ENCODE results near the gene SPZ1.
"Not testable (repeated sequence)": the region's sequence is repeated elsewhere in the genome, so short reads cannot be mapped to it uniquely, and the experiment has no call there.

The SPZ1 gene

DNA sequence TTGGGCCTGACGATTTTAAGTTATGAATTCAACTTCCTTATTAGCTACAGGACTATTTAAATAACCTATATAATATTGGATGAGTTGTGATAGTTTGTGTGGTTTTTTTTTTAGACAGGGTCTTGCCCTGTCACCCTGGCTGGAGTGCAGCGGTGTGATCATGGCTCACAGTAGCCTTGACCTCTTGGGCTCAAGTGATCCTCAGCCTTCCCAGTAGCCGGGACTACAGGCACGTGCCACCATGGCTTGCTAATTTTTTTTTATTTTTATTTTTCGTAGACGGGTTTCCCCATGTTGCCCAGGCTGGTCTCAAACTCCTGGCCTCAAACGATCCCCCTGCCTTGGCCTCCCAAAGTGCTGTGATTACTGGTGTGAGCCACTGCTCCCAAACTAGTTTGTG lies 17.6 kb downstream of the SPZ1 start:
- TF ChIP-seq, protein P1, sequence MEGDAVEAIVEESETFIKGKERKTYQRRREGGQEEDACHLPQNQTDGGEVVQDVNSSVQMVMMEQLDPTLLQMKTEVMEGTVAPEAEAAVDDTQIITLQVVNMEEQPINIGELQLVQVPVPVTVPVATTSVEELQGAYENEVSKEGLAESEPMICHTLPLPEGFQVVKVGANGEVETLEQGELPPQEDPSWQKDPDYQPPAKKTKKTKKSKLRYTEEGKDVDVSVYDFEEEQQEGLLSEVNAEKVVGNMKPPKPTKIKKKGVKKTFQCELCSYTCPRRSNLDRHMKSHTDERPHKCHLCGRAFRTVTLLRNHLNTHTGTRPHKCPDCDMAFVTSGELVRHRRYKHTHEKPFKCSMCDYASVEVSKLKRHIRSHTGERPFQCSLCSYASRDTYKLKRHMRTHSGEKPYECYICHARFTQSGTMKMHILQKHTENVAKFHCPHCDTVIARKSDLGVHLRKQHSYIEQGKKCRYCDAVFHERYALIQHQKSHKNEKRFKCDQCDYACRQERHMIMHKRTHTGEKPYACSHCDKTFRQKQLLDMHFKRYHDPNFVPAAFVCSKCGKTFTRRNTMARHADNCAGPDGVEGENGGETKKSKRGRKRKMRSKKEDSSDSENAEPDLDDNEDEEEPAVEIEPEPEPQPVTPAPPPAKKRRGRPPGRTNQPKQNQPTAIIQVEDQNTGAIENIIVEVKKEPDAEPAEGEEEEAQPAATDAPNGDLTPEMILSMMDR (conservative IDR thresholded peaks at IDR 0.05; ENCODE audit: low read depth, low read length), result no peak
- no peak for DNase-seq (ENCODE audit: low read depth)
- H3K4me3 ChIP-seq (ENCODE audit: low read depth, low read length), result no peak overlapping the region

DNA sequence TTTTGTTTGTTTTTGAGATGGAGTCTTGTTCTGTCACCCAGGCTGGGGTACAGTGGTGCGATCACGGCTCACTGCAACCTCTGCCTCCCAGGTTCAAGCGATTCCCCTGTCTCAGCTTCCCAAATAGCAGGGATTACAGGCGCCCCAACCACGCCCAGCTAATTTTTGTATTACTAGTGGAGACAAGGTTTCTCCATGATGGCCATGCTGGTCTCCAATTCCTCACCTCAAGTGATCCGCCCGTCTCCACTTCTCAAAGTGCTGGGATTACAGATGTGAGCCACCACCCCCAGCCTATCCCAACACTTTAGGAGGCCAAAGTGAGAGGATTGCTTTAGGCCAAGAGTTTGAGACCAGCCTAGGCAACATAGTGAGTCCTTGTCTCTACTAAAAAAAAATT lies 19.3 kb downstream of the SPZ1 start:
- TF ChIP-seq, protein P1 (conservative IDR thresholded peaks at IDR 0.05; ENCODE audit: low read depth, low read length), result no peak
- no peak overlapping the region for H3K4me3 ChIP-seq (ENCODE audit: low read depth, low read length)
- no peak for DNase-seq (ENCODE audit: low read depth)

DNA sequence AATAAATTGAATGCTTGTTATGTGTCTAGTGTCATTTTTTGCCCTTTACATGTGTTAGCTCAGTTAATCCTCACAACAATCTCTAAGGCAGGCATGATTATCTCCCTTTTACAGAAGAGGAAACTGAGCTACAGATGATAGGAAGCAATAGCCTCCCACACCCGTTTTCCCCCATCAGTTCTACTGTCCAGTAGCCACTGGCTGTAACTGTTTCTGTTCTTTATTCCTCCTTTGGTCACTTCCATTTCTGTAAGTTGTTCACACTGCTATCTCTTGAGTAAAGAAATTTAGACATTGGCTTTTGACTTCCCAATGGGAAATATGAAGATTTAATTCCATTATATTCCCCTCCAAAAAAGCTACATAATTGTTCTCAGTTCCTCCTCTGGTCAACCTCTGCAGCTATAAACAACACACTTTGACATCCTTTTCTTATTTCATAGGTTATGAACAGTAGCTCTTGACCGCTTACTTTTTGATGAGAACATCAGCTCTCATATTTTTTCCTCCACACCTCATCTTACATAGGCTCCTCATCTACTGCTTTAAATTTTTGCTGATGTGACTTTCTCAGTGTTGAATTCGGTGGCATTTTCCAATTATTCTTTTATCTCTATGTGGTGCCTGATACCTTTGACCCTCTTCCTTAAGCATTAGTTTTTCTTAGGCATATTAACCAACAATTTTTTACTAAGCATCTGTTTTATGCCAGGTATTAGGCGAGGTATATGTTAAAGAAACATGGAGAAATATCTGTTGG lies 21.4 kb downstream of the SPZ1 start:
- H3K4me3 ChIP-seq (ENCODE audit: low read depth, low read length), result no peak overlapping the region
- TF ChIP-seq, protein P1 (conservative IDR thresholded peaks at IDR 0.05; ENCODE audit: low read depth, low read length), result no peak

DNA sequence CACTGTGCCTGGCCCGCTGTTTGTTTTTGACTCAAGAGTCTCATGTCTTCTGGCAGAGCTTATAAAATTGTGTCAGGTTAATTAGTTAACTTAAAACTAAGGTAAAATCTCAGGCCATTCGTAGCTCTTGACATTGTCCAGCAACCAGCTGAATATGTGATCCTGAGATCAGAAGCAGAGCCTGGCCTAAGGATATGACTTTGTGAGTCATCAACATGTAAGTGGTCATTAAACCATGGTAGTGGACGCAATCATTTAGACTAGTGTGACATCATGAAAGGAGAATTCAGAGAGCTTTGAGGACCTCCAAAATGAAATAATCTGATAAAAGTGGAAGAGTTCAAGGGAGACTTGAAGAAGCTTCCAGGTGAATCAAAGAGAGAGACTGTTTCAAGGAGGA lies 23.3 kb downstream of the SPZ1 start:
- no peak for DNase-seq (ENCODE audit: low read depth)
- H3K4me3 ChIP-seq (ENCODE audit: low read depth, low read length), result no peak overlapping the region

More for the DNA sequence above, 21.4 kb downstream of the SPZ1 start:
- no peak for DNase-seq (ENCODE audit: low read depth)

DNA sequence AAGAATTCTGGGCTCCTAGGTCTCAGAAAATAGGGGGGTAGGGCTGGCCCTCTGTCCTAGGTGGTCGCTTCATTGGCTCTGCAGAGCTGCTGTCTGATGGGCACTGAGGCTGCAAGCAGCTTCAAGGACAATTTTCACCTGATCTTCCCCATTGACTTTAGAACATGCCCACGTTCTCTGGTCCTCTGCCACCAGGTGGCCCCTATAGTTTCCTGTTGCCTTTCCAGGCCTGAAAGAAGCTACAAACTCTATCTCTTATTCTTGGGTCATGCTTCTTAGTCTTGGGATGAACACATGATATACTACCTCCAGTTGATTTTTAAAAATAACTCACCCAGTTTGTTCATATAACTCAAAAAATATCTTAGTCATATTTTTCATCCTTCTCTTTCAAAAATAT lies 26.3 kb downstream of the SPZ1 start:
- TF ChIP-seq, protein P1 (conservative IDR thresholded peaks at IDR 0.05; ENCODE audit: low read depth, low read length), result peak; percentile 63
- DNase-seq (ENCODE audit: low read depth), result peak; percentile 47
- H3K4me3 ChIP-seq (ENCODE audit: low read depth, low read length), result no peak overlapping the region

More for the DNA sequence above, 23.3 kb downstream of the SPZ1 start:
- TF ChIP-seq, protein P1 (conservative IDR thresholded peaks at IDR 0.05; ENCODE audit: low read depth, low read length), result no peak

DNA sequence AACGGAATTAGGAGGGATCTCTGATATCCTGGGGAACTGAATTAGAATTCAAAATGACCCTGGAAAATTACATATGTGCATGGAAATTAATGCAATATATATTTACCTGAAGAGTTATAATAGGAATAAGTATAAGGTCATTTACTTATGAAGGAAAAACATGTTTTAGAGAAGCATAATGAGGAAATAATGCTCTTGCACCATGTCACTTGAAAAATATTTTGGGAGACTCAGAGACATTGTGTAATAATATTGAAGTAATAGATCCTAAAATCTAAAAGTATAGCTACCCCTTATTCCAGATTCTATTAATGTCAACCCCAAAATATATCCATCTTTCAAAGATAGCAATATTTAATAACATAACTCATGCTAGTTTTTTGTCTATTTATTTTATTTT lies 28.4 kb downstream of the SPZ1 start:
- H3K4me3 ChIP-seq (ENCODE audit: low read depth, low read length), result no peak overlapping the region
- DNase-seq (ENCODE audit: low read depth), result no peak
- TF ChIP-seq, protein P1 (conservative IDR thresholded peaks at IDR 0.05; ENCODE audit: low read depth, low read length), result no peak

DNA sequence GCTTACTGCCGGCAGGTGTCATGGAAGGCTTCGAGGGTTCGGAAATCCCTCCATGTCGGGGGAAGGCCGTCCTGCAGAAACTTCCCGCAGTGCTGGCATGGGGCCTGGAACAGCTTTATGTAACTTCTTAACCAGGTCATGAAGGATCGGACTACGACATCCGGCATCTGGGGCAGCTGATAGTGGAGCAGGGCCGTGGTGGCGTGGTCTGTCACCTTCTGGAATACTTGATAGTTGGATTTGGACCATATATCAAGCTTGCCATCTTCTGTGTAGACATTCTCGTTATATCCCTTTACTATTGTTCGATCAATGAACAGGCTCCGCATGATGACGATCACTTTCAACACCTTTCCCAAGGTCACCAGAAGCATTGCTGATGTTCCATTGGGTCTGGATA lies 31.2 kb downstream of the SPZ1 start:
- not testable (repeated sequence) for DNase-seq (ENCODE audit: low read depth)

More for the DNA sequence above, 31.2 kb downstream of the SPZ1 start:
- H3K4me3 ChIP-seq (ENCODE audit: low read depth, low read length), result not testable (repeated sequence)

Measured in choroid plexus epithelial cell (primary cell).